Common myeloid progenitor, CD34-positive (primary cell): ENCODE data around the gene ATP1B4.
"Not testable (repeated sequence)": the region's sequence is repeated elsewhere in the genome, so short reads cannot be mapped to it uniquely, and the experiment has no call there.

Experiments
- CTCF ChIA-PET: fragments of 350-600 bp; sonication (Branson Sonifier 250); formaldehyde crosslinking; loops from one replicate; lab custom pipeline; 2021; ENCODE audit warnings: antibody characterized with exemption; lab: Charles Lee
- POLR2A ChIA-PET: fragments of 350-600 bp; sonication (Branson Sonifier 250); formaldehyde crosslinking; loops from one replicate; lab custom pipeline; 2021; ENCODE audit warnings: antibody characterized with exemption; lab: Charles Lee
- DNase-seq, 3 donors: peaks; one replicate each; pipeline versions ENCODE4 v3.0.0 to v3.0.0-alpha.2; 2013
- H3K27ac ChIP-seq, 2 experiments: 1 replicate in 1 of 2; 2 replicates in 1 of 2; pipeline ENCODE4 v1.7.0; 2013; ENCODE audit warnings: inconsistent platforms in 2 of 2, low read length in 2 of 2, mild to moderate bottlenecking in 2 of 2, low read depth in 1 of 2, moderate library complexity in 1 of 2; ENCODE audit not compliant: severe bottlenecking in 2 of 2, insufficient read depth in 1 of 2, poor library complexity in 1 of 2
- H3K27me3 ChIP-seq, 5 experiments: replicated peaks in 2 of 5; 1 replicate in 3 of 5; 2 replicates in 2 of 5; pipeline versions ENCODE4 v1.6.1 to v1.7.0; 2013; ENCODE audit warnings: low read length in 4 of 5, mild to moderate bottlenecking in 2 of 5, moderate library complexity in 2 of 5, inconsistent platforms in 1 of 5; ENCODE audit not compliant: insufficient read depth in 5 of 5, control insufficient read depth in 4 of 5
- H3K36me3 ChIP-seq, 4 experiments: 1 replicate in 2 of 4; 2 replicates in 2 of 4; pipeline versions ENCODE4 v1.6.1 to v1.7.0; 2013; ENCODE audit warnings: low read length in 3 of 4, control low read depth in 1 of 4, mild to moderate bottlenecking in 1 of 4; ENCODE audit not compliant: control insufficient read depth in 4 of 4, insufficient read depth in 4 of 4
- H3K4me1 ChIP-seq, 4 experiments: 1 replicate in 3 of 4; 2 replicates in 1 of 4; pipeline versions ENCODE4 v1.6.1 to v1.7.1; 2013; ENCODE audit warnings: low read length in 3 of 4, mild to moderate bottlenecking in 3 of 4, control low read depth in 1 of 4, inconsistent platforms in 1 of 4, moderate library complexity in 1 of 4; ENCODE audit not compliant: control insufficient read depth in 4 of 4, insufficient read depth in 4 of 4; ENCODE audit errors: control extremely low read depth in 1 of 4
- H3K4me3 ChIP-seq, 7 experiments: 1 replicate in 4 of 7; 2 replicates in 3 of 7; pipeline versions ENCODE4 v1.5.1 to v1.7.0; 2013; ENCODE audit warnings: mild to moderate bottlenecking in 7 of 7, low read length in 6 of 7, moderate library complexity in 6 of 7, inconsistent platforms in 2 of 7, low read depth in 2 of 7, control low read depth in 1 of 7; ENCODE audit not compliant: insufficient read depth in 4 of 7, control insufficient read depth in 1 of 7; ENCODE audit errors: extremely low read depth in 1 of 7
- H3K9me3 ChIP-seq, 5 experiments: 1 replicate in 4 of 5; 2 replicates in 1 of 5; pipeline versions ENCODE4 v1.6.1 to v1.7.1; 2013; ENCODE audit warnings: low read length in 4 of 5, mild to moderate bottlenecking in 2 of 5, inconsistent platforms in 1 of 5, low read depth in 1 of 5, moderate library complexity in 1 of 5; ENCODE audit not compliant: control insufficient read depth in 4 of 5, insufficient read depth in 2 of 5; ENCODE audit errors: control extremely low read depth in 1 of 5
- WGBS: methylation state at CpG from one replicate; pipeline ENCODE4 v1.1.5; 2013; ENCODE audit not compliant: insufficient coverage; 5-methylcytosine and 5-hydroxymethylcytosine counted together

The ATP1B4 gene

GRCh38 chrX:120332394-120332793 is 29.5 kb upstream of the ATP1B4 start:
- Histone ChIP-seq H3K9me3 (peaks cover 5 to 8% (median 6%) of the 10 kb centered on the region in 5 experiments), H3K36me3 (no peaks in the 10 kb centered on the region), H3K27ac (no peak overlapping the region), H3K4me1 (peaks cover 0 to 13% (median 3%) of the 10 kb centered on the region in 4 experiments), H3K4me3 (no peak overlapping the region), H3K27me3 (no peaks in the 10 kb centered on the region)
- no peak for DNase-seq
- 100% methylated on average over 1 of the region's 1 CpG for WGBS
- POLR2A ChIA-PET: no interaction called here
- CTCF ChIA-PET: interaction anchor here (0.6 to 1.1 kb wide), 2 partner anchors 20 to 154 kb away, joined by 3 to 4 read pairs; no protein-coding TSS in a partner anchor

- H3K9me3 ChIP-seq: peaks cover 5 to 11% (median 6%) of the 10 kb centered on the region in 5 experiments
- no peaks in the 10 kb centered on the region for H3K27me3 ChIP-seq
- ChIA-PET CTCF (interaction anchor here (0.7 kb wide), 1 partner anchor 116 kb away, joined by 3 read pairs; no protein-coding TSS in a partner anchor), POLR2A (no interaction called here)
- peak in 2 of 3 donors; percentile 50 to 54 for DNase-seq
- H3K27ac ChIP-seq: no peak overlapping the region
- H3K36me3 ChIP-seq: no peaks in the 10 kb centered on the region
- 50% methylated on average over 2 of the region's 2 CpGs for WGBS
- peaks cover 0 to 13% (median 3%) of the 10 kb centered on the region in 4 experiments for H3K4me1 ChIP-seq
- no peak overlapping the region for H3K4me3 ChIP-seq
Measured at GRCh38 chrX:120334151-120334550, 27.7 kb upstream of the ATP1B4 start.

GRCh38 chrX:120334603-120335002 is 27.3 kb upstream of the ATP1B4 start:
- H3K36me3 ChIP-seq: no peaks in the 10 kb centered on the region
- ChIA-PET POLR2A (no interaction called here), CTCF (no interaction called here)
- H3K27me3 ChIP-seq: no peaks in the 10 kb centered on the region
- peaks cover 0 to 13% (median 3%) of the 10 kb centered on the region in 4 experiments for H3K4me1 ChIP-seq
- no CpG with 5 or more reads among the region's 1 CpG for WGBS
- no peak overlapping the region for H3K27ac ChIP-seq
- H3K9me3 ChIP-seq: peaks cover 5 to 13% (median 6%) of the 10 kb centered on the region in 5 experiments
- DNase-seq: peak; percentile 83 to 96 (median 94)
- no peak overlapping the region for H3K4me3 ChIP-seq

- ChIA-PET POLR2A (no interaction called here), CTCF (no interaction called here)
- Histone ChIP-seq H3K27ac (no peak overlapping the region), H3K27me3 (no peaks in the 10 kb centered on the region), H3K4me3 (no peak overlapping the region), H3K36me3 (no peaks in the 10 kb centered on the region), H3K4me1 (peaks cover 0 to 13% (median 3%) of the 10 kb centered on the region in 4 experiments), H3K9me3 (peaks cover 5 to 13% (median 6%) of the 10 kb centered on the region in 5 experiments)
- no CpG with 5 or more reads among the region's 2 CpGs for WGBS
- peak in 2 of 3 donors; percentile 32 to 50 for DNase-seq
Measured at GRCh38 chrX:120335289-120335688, 26.6 kb upstream of the ATP1B4 start.

- H3K4me1 ChIP-seq: peaks cover 0 to 10% (median 3%) of the 10 kb centered on the region in 4 experiments
- ChIA-PET CTCF (interaction anchor here (1.5 kb wide), 1 partner anchor 27 kb away, joined by 3 read pairs; no protein-coding TSS in a partner anchor), POLR2A (no interaction called here)
- H3K27ac ChIP-seq: no peak overlapping the region
- no peak for DNase-seq
- no peaks in the 10 kb centered on the region for H3K36me3 ChIP-seq
- H3K9me3 ChIP-seq: peaks cover 5 to 13% (median 6%) of the 10 kb centered on the region in 5 experiments
- no peak overlapping the region for H3K4me3 ChIP-seq
- H3K27me3 ChIP-seq: peaks cover 0 to 9% (median 0%) of the 10 kb centered on the region in 5 experiments
Measured at GRCh38 chrX:120336899-120337298, 25.0 kb upstream of the ATP1B4 start.

- H3K36me3 ChIP-seq, H3K4me1 ChIP-seq, H3K9me3 ChIP-seq, H3K4me3 ChIP-seq, CTCF ChIA-PET, POLR2A ChIA-PET, DNase-seq, H3K27ac ChIP-seq: not testable (repeated sequence)
- H3K27me3 ChIP-seq: peaks cover 0 to 11% (median 0%) of the 10 kb centered on the region in 5 experiments
- 93% methylated on average over 7 of the region's 11 CpGs for WGBS
Measured at GRCh38 chrX:120344566-120344965, 17.3 kb upstream of the ATP1B4 start.

GRCh38 chrX:120350450-120351138 is 11.3 kb upstream of the ATP1B4 start:
- no peaks in the 10 kb centered on the region for H3K27me3 ChIP-seq
- H3K4me3 ChIP-seq: no peak overlapping the region
- ChIA-PET POLR2A (no interaction called here), CTCF (no interaction called here)
- no peak for DNase-seq
- no peaks in the 10 kb centered on the region for H3K4me1 ChIP-seq
- no peak overlapping the region for H3K27ac ChIP-seq
- peaks cover 0 to 4% (median 0%) of the 10 kb centered on the region in 5 experiments for H3K9me3 ChIP-seq
- WGBS: 82% methylated on average over 4 of the region's 4 CpGs
- no peaks in the 10 kb centered on the region for H3K36me3 ChIP-seq
